Kidney (tissue), 14 donors: ENCODE data around the gene KCNAB1. TPM values are rescaled to one million over a fixed set of nuclear protein-coding genes. Genes with fewer than 3 reads are reported as not detected.

Experiments used
- DNase-seq, 5 donors: peaks; one replicate each; pipeline ENCODE4 v3.0.0-alpha.2; 2013 to 2020
- FAIRE-seq: peaks from 2 replicates; lab custom pipeline; 2012; peaks lifted over from hg19 to GRCh38; lab: Jason Lieb, UNC
- H3K27ac ChIP-seq, 2 donors: one replicate each; pipeline ENCODE4 v1.7.0; 2013; ENCODE audit warnings: low read depth in 2 of 2, low read length in 2 of 2, inconsistent platforms in 1 of 2
- H3K27me3 ChIP-seq: one replicate; pipeline ENCODE4 v1.7.1; 2013; ENCODE audit warnings: low read length, inconsistent platforms; ENCODE audit not compliant: control insufficient read depth, insufficient read depth
- H3K36me3 ChIP-seq, 3 donors: one replicate each; pipeline versions ENCODE4 v1.7.0 to v1.7.1; 2013; ENCODE audit warnings: low read length in 3 of 3, control low read depth in 1 of 3, inconsistent platforms in 1 of 3; ENCODE audit not compliant: insufficient read depth in 3 of 3, control insufficient read depth in 2 of 3
- H3K4me1 ChIP-seq, 3 donors: one replicate each; pipeline versions ENCODE4 v1.7.0 to v1.7.1; 2013; ENCODE audit warnings: low read length in 3 of 3, inconsistent platforms in 1 of 3, low read depth in 1 of 3; ENCODE audit not compliant: control insufficient read depth in 2 of 3, insufficient read depth in 2 of 3
- H3K4me3 ChIP-seq, 3 donors: one replicate each; pipeline versions ENCODE4 v1.7.0 to v1.8.1; 2013; ENCODE audit warnings: low read length in 3 of 3, control low read depth in 1 of 3, inconsistent platforms in 1 of 3
- H3K9ac ChIP-seq, 3 donors: one replicate each; pipeline versions ENCODE4 v1.7.0 to v1.7.1; 2013; ENCODE audit warnings: low read length in 3 of 3, control low read depth in 1 of 3, inconsistent platforms in 1 of 3
- H3K9me3 ChIP-seq, 3 donors: one replicate each; pipeline versions ENCODE4 v1.7.0 to v1.7.1; 2013; ENCODE audit warnings: low read length in 3 of 3, control low read depth in 1 of 3, inconsistent platforms in 1 of 3; ENCODE audit not compliant: control insufficient read depth in 2 of 3, insufficient read depth in 1 of 3
- CTCF ChIP-seq: IDR thresholded peaks from 3 replicates; pipeline ENCODE4 v1.5.1; 2012; ENCODE audit warnings: mild to moderate bottlenecking, moderate library complexity, borderline replicate concordance; ENCODE audit not compliant: insufficient read depth; ENCODE audit errors: extremely low read depth
- intact Hi-C: fragments of 100-400 bp; cut with DNase I; formaldehyde crosslinking; loops from one replicate; pipeline ENCODE4 v1.11.1; 2022
- polyA plus RNA-seq: library from polyadenylated mRNA; stranded (reverse); fragments of 350-450 nt; fragmentation: Illumina TruSeq; extraction: RNeasy Lipid Tissue Mini Kit (QIAGEN cat#74804); gene quantifications from one replicate; pipeline ENCODE4 v1.2.3, GENCODE V29; 2014; ENCODE audit warnings: low read depth, low replicate concordance; ENCODE audit not compliant: insufficient read depth
- total RNA-seq: library from RNA; stranded (reverse); fragmentation: NEBNext Ultra II Directional; extraction: Animal tissue kit (Norgen Biotek cat#: 25700); gene quantifications from one replicate; pipeline ENCODE4 v1.2.1, GENCODE V29; 2021
- donor health status: control.
- donor health status: control.
- donor health status: control.
- donor health status: control.
- donor health status: control.
- donor health status: DM: yes; HTN: yes; CAD: no.
- donor health status: Normal renal cell carcinoma (clear cell type).

Gene KCNAB1
- total and polyA plus RNA-seq, 2 donors from 2014 or later, result 1.7 to 6.6 TPM

- TF ChIP-seq CTCF, result no peak
Measured at GRCh38 chr3:156516284-156516683, 395.9 kb downstream of the KCNAB1 start.

GRCh38 chr3:156516961-156517360 lies 396.6 kb downstream of the KCNAB1 start:
- FAIRE-seq, result no peak
- Histone ChIP-seq H3K9ac (no peak overlapping the region), H3K4me1 (no peaks in the 10 kb centered on the region), H3K27me3 (no peaks in the 10 kb centered on the region), H3K4me3 (no peak overlapping the region), H3K27ac (no peak overlapping the region), H3K9me3 (no peaks in the 10 kb centered on the region), H3K36me3 (no peaks in the 10 kb centered on the region)
- DNase-seq, result no peak
- TF ChIP-seq CTCF, result no peak
- intact Hi-C loops, result no loop called here

More at GRCh38 chr3:156516284-156516683, 395.9 kb downstream of the KCNAB1 start:
- no peak overlapping the region for H3K4me3 ChIP-seq
- no peaks in the 10 kb centered on the region for H3K36me3 ChIP-seq
- H3K9me3 ChIP-seq, result no peaks in the 10 kb centered on the region
- FAIRE-seq (no peak), DNase-seq (no peak)
- no peak overlapping the region for H3K27ac ChIP-seq
- H3K4me1 ChIP-seq, result no peaks in the 10 kb centered on the region
- H3K9ac ChIP-seq, result no peak overlapping the region
- no peaks in the 10 kb centered on the region for H3K27me3 ChIP-seq
- intact Hi-C loops, result no loop called here

GRCh38 chr3:156518726-156519125 lies 398.3 kb downstream of the KCNAB1 start:
- Histone ChIP-seq H3K36me3 (no peaks in the 10 kb centered on the region), H3K4me3 (no peak overlapping the region), H3K9ac (no peak overlapping the region), H3K27me3 (no peaks in the 10 kb centered on the region), H3K4me1 (no peaks in the 10 kb centered on the region), H3K27ac (no peak overlapping the region), H3K9me3 (no peaks in the 10 kb centered on the region)
- intact Hi-C loops, result no loop called here
- DNase-seq, result no peak
- no peak for TF ChIP-seq CTCF
- FAIRE-seq, result no peak

- FAIRE-seq (no peak), DNase-seq (no peak)
- H3K27me3 ChIP-seq, result no peaks in the 10 kb centered on the region
- no peaks in the 10 kb centered on the region for H3K4me1 ChIP-seq
- no peak overlapping the region for H3K9ac ChIP-seq
- intact Hi-C loops, result no loop called here
- H3K27ac ChIP-seq, result no peak overlapping the region
- H3K4me3 ChIP-seq, result no peak overlapping the region
- H3K36me3 ChIP-seq, result no peaks in the 10 kb centered on the region
- H3K9me3 ChIP-seq, result no peaks in the 10 kb centered on the region
- TF ChIP-seq CTCF, result no peak
Measured at GRCh38 chr3:156519758-156520162, 399.4 kb downstream of the KCNAB1 start.
